ENCODE results near the gene GTF2H1.

Gene GTF2H1

DNA sequence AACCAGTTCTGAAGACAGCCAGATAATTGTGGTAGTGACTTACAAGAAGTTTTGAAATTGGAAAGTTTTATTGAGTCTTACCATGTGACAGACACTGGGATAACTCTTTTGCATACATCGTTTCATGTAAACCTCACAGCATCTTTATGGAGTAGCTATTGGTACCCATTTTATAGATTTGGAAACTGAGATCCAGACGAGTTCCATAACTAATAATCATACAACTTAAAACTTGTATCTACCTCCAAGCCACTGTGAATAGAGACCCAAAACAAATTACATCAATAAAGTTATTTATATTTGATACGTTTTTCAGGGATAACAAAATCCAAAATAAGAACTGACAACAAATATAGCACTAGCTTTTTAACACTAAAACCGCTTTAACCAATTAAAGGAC, 36.3 kb downstream of the GTF2H1 start:
- no peak overlapping the region for H3K4me3 ChIP-seq (ENCODE audit: control insufficient read depth, low read depth, low read length)
- TF ChIP-seq CTCF (conservative IDR thresholded peaks at IDR 0.05; ENCODE audit: control insufficient read depth, insufficient read depth, low read depth, low read length): no peak
- DNase-seq (ENCODE audit: low read depth): no peak

- no peak for DNase-seq (ENCODE audit: low read depth)
- H3K4me3 ChIP-seq (ENCODE audit: control insufficient read depth, low read depth, low read length): no peak overlapping the region
- no peak for TF ChIP-seq CTCF (conservative IDR thresholded peaks at IDR 0.05; ENCODE audit: control insufficient read depth, insufficient read depth, low read depth, low read length)
Observed at GRCh38 chr11:18361154-18361553, 38.8 kb downstream of the GTF2H1 start.

GRCh38 chr11:18364495-18365073, 42.2 kb downstream of the GTF2H1 start:
- H3K4me3 ChIP-seq (ENCODE audit: control insufficient read depth, low read depth, low read length): no peak overlapping the region
- no peak for TF ChIP-seq CTCF (conservative IDR thresholded peaks at IDR 0.05; ENCODE audit: control insufficient read depth, insufficient read depth, low read depth, low read length)
- no peak for DNase-seq (ENCODE audit: low read depth)

DNA sequence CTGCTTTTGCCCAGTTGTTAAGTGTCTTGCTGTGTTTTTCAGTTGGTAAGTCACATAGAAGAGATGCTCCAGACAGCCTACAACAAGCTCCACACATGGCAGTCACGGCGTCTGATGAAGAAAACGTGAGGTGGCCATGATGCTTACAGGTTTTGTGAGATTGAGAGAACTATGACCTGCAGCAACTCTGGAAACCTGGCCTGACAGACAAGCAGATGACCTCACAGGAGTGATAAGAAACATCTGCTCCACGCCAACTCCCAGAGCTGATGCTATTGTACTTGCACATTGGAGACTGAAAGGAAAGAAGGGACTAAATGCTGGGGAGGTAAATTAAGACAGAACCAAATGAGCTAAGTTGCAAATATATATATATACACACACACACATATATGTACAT, 43.4 kb downstream of the GTF2H1 start:
- DNase-seq (ENCODE audit: low read depth): no peak
- no peak overlapping the region for H3K4me3 ChIP-seq (ENCODE audit: control insufficient read depth, low read depth, low read length)
- no peak for TF ChIP-seq CTCF (conservative IDR thresholded peaks at IDR 0.05; ENCODE audit: control insufficient read depth, insufficient read depth, low read depth, low read length)

GRCh38 chr11:18366286-18366685, 43.9 kb downstream of the GTF2H1 start:
- DNase-seq (ENCODE audit: low read depth): no peak
- no peak for TF ChIP-seq CTCF (conservative IDR thresholded peaks at IDR 0.05; ENCODE audit: control insufficient read depth, insufficient read depth, low read depth, low read length)
- H3K4me3 ChIP-seq (ENCODE audit: control insufficient read depth, low read depth, low read length): no peak overlapping the region

- no peak for TF ChIP-seq CTCF (conservative IDR thresholded peaks at IDR 0.05; ENCODE audit: control insufficient read depth, insufficient read depth, low read depth, low read length)
- DNase-seq (ENCODE audit: low read depth): peak; percentile 26
- no peak overlapping the region for H3K4me3 ChIP-seq (ENCODE audit: control insufficient read depth, low read depth, low read length)
Observed at GRCh38 chr11:18367431-18367830, 45.1 kb downstream of the GTF2H1 start.

GRCh38 chr11:18368221-18368620, 45.9 kb downstream of the GTF2H1 start:
- H3K4me3 ChIP-seq (ENCODE audit: control insufficient read depth, low read depth, low read length): no peak overlapping the region
- peak; percentile 34 for DNase-seq (ENCODE audit: low read depth)
- no peak for TF ChIP-seq CTCF (conservative IDR thresholded peaks at IDR 0.05; ENCODE audit: control insufficient read depth, insufficient read depth, low read depth, low read length)
